Kasumi-1 (cell line): ENCODE results near the gene EGLN3.

Experiments used
- DNase-seq, 2 experiments: peaks; one replicate each; lab custom pipeline; 2025; lab: John Stamatoyannopoulos, UW

Gene EGLN3

GRCh38 chr14:33962016-33962415 is 11.1 kb upstream of the EGLN3 start:
- DNase-seq = no peak

DNA sequence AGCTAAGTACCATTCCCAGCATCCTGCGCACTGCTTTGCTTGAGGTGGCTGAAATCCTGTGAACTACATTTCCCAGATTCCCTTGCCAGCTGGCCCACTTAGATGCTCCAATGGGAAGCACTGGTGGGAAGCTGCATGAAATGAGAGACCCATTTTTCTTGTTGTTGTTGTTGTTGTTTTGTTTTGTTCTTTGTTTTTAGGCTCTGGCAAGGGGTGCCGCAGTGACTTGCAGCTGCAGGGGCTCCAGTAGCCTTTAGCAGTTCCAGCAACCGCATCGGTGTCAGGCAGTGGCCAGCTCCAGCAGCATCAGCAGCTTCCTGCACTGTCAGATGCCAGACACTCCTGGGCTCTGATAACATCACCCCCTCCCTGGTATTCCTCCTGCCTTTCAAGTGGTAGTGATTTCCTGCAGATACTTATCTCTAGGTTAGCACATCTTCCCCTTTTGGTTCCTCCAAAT is 8.8 kb upstream of the EGLN3 start:
- DNase-seq = no peak

GRCh38 chr14:33958605-33959226 is 7.8 kb upstream of the EGLN3 start:
- no peak for DNase-seq

DNA sequence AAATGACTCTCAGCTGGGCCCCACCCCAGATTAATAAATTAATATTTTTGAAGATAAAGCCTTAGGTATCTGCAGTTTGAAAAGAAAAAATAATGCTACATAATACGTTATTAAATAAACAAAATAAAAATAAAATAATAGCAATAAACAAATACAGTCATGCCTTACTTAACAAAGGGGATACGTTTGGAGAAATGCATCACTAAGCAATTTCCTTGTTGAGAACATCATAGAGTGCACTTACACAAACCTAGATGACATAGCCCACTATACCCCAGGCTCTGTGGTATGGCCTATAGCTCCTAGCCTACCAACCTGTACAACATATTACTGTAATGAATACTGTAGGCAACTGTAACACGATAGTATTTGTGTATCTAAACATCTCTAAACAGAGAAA is 7.1 kb upstream of the EGLN3 start:
- no peak for DNase-seq

DNA sequence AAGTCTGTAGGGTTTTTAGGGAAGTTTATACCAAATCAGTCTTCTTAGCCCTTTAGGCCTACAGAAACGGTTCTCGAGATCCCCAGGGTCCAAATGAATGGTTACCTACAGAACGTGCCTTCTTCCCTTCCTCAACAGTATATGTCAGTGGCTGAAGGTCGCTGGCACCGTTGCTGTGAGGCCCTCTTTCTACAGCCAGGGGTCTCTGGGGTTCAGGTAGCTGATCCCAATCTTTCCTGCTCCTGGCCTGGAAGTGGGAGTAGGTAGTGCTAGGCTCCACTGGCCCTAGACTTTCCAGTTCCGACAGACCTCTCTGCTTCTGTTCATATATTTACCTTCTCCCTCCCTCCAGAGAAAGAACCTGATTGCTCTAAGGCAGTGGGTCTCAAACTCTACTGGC is 6.4 kb upstream of the EGLN3 start:
- no peak for DNase-seq

GRCh38 chr14:33956640-33957039 is 5.8 kb upstream of the EGLN3 start:
- no peak for DNase-seq

GRCh38 chr14:33954016-33954598 is 3.2 kb upstream of the EGLN3 start:
- DNase-seq = no peak

DNA sequence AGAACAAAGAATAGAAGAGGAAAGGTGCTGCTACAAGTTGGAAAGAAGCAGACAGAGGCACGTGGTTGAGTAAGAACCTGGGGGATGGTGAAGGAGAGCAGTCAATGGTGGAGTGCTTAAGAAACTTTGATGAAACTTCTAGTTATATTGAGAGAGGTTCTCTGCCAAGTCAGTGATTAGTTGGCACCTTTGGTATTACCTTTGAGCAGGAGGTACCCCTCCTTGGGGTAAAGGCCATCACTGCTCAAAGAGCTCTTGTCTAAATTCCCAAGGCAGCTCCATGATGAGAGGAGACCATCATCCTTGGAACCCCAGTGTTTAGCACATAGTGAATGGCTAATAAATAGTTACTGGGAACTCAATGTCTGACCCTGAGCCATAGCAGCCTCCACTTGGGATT is 1.7 kb upstream of the EGLN3 start:
- DNase-seq = no peak

GRCh38 chr14:33951183-33951840 is 438 bp upstream of the EGLN3 start:
- no peak for DNase-seq

DNA sequence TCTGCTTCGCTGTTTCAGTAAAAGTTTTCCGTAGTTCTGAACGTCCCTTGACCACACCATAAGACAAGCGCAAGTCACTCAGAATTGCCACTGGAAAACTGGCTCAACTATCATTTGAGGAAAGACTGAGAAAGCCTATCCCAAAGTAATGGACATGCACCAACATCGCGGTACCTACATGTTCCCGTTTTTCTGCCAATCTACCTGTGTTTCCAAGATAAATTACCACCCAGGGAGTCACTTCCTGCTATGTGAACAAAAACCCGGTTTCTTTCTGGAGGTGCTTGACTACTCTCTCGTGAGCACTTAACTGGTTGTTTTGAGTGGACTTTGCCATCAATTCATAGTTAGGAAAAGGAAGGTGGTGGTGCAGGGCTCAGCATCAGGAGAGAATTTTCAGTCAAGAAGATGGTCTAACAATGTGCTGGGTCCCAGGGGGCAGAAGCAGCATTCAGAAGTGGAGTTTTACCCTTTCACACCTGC is 1.4 kb downstream of the EGLN3 start:
- DNase-seq = no peak

DNA sequence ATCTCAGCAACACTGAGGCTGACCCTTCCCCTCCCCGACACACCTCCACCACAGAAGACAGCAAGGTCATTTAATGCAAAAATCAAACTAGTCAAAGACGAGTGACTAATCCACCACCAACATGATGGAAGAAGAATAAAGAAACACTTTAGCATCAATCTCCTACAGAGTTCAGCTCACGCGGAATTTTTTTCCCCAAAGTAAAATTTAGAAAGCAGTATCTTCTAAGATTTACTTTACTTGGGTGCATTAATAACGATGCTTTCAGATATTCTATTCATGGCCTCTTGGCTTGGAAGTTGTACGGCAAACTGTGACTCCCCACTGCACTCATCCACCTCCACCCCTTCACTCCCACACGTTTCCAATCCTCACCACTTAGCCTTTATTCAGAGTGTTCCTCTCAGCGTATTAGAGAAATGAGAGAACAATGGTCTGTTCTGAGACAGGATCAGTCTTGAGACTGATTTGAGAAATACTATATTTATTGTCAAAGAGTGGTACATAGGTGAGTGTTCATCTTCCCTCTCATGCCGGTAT is 1.9 kb downstream of the EGLN3 start:
- DNase-seq = no peak

DNA sequence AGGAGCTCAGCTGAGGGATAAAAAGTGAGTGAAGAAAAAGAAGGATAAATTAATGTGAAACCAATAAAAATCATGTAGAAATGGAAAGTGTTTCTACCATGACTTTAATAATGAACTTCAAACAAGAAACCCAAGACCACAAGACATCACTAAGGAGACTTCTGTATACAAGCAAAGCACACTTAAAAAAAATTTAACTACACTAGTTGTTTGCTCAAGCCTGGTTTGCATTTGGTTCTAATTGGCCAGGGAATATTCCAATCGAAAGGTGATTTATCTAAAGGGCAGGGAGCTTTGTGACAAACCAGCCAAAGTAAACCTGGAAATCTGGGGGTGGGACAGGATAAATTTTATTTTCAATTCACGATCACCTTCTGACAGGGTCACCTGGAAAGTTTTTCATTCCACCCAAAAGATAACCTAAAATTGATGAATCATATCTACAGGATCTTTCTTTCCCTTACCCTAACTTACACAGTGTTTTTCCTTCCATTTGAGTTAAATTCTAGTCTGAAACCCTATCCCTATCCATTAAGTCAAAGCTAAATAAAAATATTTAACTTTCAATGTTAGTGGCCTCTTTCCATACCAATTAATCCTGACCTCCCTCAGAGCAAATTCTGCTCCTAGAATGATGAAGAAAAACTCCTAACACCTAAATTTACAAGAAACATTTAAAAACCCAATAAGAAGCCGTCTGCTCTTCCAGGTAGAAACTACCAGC is 2.6 kb downstream of the EGLN3 start:
- DNase-seq = no peak

GRCh38 chr14:33946679-33947476 is 4.0 kb downstream of the EGLN3 start:
- no peak for DNase-seq

GRCh38 chr14:33945210-33946088 is 5.4 kb downstream of the EGLN3 start:
- DNase-seq = no peak

DNA sequence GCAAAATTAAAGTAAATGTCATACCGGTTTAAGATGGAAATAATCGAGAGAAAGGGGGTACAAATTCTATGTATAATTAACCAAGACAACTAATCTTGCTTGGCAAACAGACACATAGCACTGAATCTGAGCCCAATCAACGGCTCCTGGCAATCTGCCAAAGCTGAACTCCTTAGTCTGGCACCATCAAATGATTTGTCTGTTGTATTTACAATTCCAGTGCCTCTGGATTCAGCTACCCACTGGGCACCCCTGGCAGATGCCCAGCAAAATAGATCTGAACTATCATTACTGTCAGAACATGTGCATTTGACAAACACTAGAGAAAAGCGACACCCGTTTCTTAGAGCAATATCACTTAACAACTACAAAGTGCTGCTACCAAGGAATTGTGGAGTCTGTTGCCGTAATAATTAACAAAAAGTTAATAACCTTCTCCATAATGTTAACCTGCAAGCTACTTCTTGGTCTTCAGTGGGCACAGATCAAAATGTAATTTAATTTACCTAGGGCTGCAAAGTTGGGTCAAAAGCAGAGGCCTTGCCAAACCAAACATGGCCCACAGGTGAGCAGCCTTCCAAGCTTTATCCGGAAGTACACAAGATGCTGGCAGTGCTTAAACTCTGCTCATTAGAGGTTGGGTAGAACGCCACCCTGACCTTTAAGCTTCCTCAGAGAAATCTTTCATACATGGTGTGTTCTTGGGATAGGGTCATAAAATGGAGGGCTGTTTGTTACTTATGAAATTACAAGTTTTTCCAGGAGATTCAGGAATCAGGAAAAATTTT is 7.6 kb downstream of the EGLN3 start:
- DNase-seq = no peak

DNA sequence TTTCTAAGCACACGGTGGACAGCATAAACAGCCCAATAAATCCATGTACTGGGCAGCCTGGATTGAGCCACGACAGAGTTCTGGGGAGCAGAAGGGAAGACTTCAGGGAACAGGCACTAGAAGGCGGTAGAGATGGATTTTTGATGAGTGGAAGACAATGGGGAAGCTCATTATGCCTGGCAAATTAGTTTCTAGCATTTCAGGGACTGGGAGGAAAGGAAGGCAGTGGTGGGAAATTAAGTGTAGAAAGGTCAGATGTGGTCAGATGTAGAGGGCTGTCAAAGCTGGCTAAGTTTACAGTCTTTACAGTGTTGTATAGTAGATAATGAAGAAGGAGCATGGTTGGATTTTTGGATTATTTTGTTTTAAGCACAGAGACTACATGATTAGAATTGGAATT is 9.2 kb downstream of the EGLN3 start:
- no peak for DNase-seq

DNA sequence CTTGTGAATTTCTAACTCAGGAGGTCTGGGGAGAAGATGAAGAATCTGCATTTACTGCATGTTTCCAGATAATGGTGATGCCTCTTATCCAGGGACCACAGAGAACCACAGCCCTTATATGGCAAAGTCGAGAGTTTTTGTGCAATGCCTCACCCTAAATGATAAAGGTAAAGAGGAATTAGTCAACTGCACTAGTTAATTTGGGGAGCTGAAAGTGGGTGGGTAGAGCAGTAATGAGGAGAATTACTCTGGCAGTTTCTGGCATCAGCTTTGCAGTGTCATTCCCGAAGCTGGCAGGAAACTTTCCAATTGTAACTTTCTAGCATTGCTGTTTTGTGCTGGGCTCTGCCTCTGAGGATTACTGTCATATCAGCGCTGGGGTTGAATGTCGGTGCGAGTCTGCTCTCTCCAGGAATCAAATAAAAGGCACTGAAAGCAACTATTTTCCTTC is 10.3 kb downstream of the EGLN3 start:
- DNase-seq = no peak

GRCh38 chr14:33938131-33938949 is 12.5 kb downstream of the EGLN3 start:
- no peak for DNase-seq

- DNase-seq = no peak
Observed at GRCh38 chr14:33936391-33936790, 14.5 kb downstream of the EGLN3 start.
